ENCODE measurements around the gene CELA2B. TPM values are rescaled to one million over a fixed set of nuclear protein-coding genes. Genes with fewer than 3 reads are reported as not detected.
"Not testable (repeated sequence)": the region's sequence is repeated elsewhere in the genome, so short reads cannot be mapped to it uniquely, and the experiment has no call there.

CELA2B gene
- total RNA-seq, 3 donors from 2014 or later (not counting 1 experiment from before 2014, with no cell fraction given): not detected

DNA sequence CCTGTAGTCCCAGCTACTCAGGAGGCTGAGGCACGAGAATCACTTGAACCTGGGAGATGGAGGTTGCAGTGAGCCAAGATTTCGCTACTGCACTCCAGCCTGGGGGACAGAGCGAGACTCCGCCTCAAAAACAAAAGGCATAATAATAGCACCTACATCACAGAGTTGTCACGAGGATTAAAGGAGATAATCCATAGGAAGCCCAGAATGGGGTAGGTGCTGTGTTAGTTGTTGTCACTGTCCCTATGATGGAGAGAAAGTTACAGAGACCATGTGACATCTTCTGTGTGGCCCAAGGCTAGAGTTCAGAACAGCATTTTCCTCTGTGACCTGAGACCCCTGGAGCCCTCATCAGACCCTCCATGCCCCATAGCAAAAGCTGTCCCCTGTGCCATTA lies 12.0 kb upstream of the CELA2B start:
- not testable (repeated sequence) for ATAC-seq

DNA sequence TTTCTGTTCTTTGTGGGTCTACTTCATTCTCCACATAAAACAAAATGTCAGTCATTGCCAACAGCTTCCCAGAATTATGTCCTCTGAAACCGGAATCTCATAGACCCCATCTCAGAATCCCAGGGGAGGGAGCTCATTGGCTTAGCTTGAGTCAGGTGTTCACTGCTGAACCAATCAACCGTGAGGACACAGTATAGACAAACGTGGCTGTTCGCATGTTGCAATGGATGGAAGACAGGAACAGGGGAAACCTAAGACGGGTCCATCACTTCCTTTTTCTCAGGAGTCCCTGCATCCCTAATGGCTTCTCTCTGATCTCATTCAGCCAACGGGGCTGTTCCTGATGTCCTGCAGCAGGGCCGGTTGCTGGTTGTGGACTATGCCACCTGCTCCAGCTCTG lies 10.2 kb upstream of the CELA2B start:
- Mint-ChIP-seq H3K36me3 (no peaks in the 10 kb centered on the region), H3K4me1 (no peaks in the 10 kb centered on the region), H3K27ac (no peak overlapping the region), H3K4me3 (no peak overlapping the region), H3K9me3 (no peaks in the 10 kb centered on the region), H3K27me3 (ENCODE audit: low read depth in 2 of 2) (no peaks in the 10 kb centered on the region)
- Histone ChIP-seq H3K4me3 (ENCODE audit: low read length) (no peak overlapping the region), H3K9me3 (ENCODE audit: control insufficient read depth, insufficient read depth, low read length) (no peaks in the 10 kb centered on the region), H3K27me3 (ENCODE audit: control insufficient read depth, insufficient read depth, low read length) (no peaks in the 10 kb centered on the region), H3K4me1 (ENCODE audit: control insufficient read depth, insufficient read depth, low read length) (no peaks in the 10 kb centered on the region), H3K36me3 (ENCODE audit: control insufficient read depth, insufficient read depth, low read length) (no peaks in the 10 kb centered on the region), H3K27ac (ENCODE audit: low read length) (no peak overlapping the region)
- ATAC-seq (no peak), DNase-seq (no peak)
- intact Hi-C loops (cut with micrococcal nuclease): no loop called here
- 82% methylated on average over 7 of the region's 7 CpGs for WGBS (ENCODE audit: insufficient coverage)
- TF ChIP-seq, protein P1, sequence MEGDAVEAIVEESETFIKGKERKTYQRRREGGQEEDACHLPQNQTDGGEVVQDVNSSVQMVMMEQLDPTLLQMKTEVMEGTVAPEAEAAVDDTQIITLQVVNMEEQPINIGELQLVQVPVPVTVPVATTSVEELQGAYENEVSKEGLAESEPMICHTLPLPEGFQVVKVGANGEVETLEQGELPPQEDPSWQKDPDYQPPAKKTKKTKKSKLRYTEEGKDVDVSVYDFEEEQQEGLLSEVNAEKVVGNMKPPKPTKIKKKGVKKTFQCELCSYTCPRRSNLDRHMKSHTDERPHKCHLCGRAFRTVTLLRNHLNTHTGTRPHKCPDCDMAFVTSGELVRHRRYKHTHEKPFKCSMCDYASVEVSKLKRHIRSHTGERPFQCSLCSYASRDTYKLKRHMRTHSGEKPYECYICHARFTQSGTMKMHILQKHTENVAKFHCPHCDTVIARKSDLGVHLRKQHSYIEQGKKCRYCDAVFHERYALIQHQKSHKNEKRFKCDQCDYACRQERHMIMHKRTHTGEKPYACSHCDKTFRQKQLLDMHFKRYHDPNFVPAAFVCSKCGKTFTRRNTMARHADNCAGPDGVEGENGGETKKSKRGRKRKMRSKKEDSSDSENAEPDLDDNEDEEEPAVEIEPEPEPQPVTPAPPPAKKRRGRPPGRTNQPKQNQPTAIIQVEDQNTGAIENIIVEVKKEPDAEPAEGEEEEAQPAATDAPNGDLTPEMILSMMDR (IDR thresholded peaks at IDR 0.05): no peak

More for the DNA sequence above, 12.0 kb upstream of the CELA2B start:
- H3K9me3 Mint-ChIP-seq; DNase-seq; H3K27me3 Mint-ChIP-seq (ENCODE audit: low read depth in 2 of 2); H3K4me1 ChIP-seq (ENCODE audit: control insufficient read depth, insufficient read depth, low read length); H3K9me3 ChIP-seq (ENCODE audit: control insufficient read depth, insufficient read depth, low read length); H3K27me3 ChIP-seq (ENCODE audit: control insufficient read depth, insufficient read depth, low read length); H3K36me3 Mint-ChIP-seq; intact Hi-C loops (cut with micrococcal nuclease); H3K4me3 ChIP-seq (ENCODE audit: low read length); H3K36me3 ChIP-seq (ENCODE audit: control insufficient read depth, insufficient read depth, low read length); H3K27ac ChIP-seq (ENCODE audit: low read length); H3K27ac Mint-ChIP-seq; H3K4me1 Mint-ChIP-seq; H3K4me3 Mint-ChIP-seq: not testable (repeated sequence)
- 94% methylated on average over 2 of the region's 5 CpGs for WGBS (ENCODE audit: insufficient coverage)

DNA sequence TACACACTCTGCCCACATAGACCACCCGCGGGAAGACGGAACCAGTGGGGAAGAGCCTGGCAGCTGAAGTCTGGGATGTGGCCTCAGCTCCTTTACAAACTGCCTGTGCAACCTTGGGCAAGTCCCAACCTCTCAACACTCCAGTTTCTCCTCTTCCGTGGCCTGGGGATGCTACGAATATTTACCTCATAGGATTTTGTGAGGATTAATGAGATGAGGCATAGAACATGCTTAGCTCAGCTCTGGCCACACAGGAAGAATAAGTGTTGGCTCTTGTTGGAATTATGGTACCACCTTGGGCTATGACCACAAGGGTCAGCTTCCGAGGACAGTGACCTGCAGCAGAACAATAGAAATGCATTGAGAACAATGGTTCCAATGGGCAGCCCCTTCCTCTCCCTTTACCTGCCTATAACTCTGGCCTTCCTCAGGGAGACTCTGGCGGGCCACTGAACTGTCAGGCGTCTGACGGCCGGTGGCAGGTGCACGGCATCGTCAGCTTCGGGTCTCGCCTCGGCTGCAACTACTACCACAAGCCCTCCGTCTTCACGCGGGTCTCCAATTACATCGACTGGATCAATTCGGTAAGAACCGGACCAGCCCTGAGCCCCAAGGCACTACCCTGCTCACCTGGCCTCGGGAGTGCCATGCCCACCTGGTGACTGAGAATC lies 8.8 kb upstream of the CELA2B start:
- H3K4me3 ChIP-seq (ENCODE audit: low read length); H3K9me3 Mint-ChIP-seq; ATAC-seq; H3K4me1 Mint-ChIP-seq; H3K27ac ChIP-seq (ENCODE audit: low read length); H3K4me1 ChIP-seq (ENCODE audit: control insufficient read depth, insufficient read depth, low read length); intact Hi-C loops (cut with micrococcal nuclease); H3K36me3 Mint-ChIP-seq; H3K27me3 ChIP-seq (ENCODE audit: control insufficient read depth, insufficient read depth, low read length); H3K4me3 Mint-ChIP-seq; H3K27ac Mint-ChIP-seq; H3K9me3 ChIP-seq (ENCODE audit: control insufficient read depth, insufficient read depth, low read length); H3K27me3 Mint-ChIP-seq (ENCODE audit: low read depth in 2 of 2); H3K36me3 ChIP-seq (ENCODE audit: control insufficient read depth, insufficient read depth, low read length); DNase-seq: not testable (repeated sequence)
- WGBS (ENCODE audit: insufficient coverage): 96% methylated on average over 18 of the region's 22 CpGs

DNA sequence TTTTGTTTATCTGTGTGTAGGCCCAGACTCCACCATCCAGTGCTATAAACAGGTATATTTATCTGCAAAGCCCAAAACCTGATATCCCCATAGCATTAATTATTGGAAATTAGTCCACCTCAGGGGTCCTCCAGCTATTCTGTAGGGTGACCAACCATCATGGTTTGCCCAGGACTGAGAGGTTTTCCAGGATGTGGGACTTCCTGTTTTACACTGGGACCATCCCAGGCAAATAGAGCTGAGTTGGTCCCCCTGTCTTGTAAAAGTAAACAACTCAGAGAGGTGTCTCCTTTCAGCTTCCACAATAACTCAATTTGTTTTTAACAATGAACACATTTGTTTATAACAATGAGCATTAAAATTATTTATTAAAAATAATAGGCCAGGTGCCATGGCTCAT lies 7.8 kb upstream of the CELA2B start:
- DNase-seq (no peak), ATAC-seq (no peak)
- TF ChIP-seq, protein P1 (IDR thresholded peaks at IDR 0.05): no peak
- Mint-ChIP-seq H3K27me3 (ENCODE audit: low read depth in 2 of 2) (no peaks in the 10 kb centered on the region), H3K4me1 (no peaks in the 10 kb centered on the region), H3K36me3 (no peaks in the 10 kb centered on the region), H3K9me3 (no peaks in the 10 kb centered on the region), H3K4me3 (no peak overlapping the region), H3K27ac (no peak overlapping the region)
- Histone ChIP-seq H3K27me3 (ENCODE audit: control insufficient read depth, insufficient read depth, low read length) (no peaks in the 10 kb centered on the region), H3K4me3 (ENCODE audit: low read length) (no peak overlapping the region), H3K9me3 (ENCODE audit: control insufficient read depth, insufficient read depth, low read length) (no peaks in the 10 kb centered on the region), H3K4me1 (ENCODE audit: control insufficient read depth, insufficient read depth, low read length) (no peaks in the 10 kb centered on the region), H3K27ac (ENCODE audit: low read length) (no peak overlapping the region), H3K36me3 (ENCODE audit: control insufficient read depth, insufficient read depth, low read length) (no peaks in the 10 kb centered on the region)
- intact Hi-C loops (cut with micrococcal nuclease): no loop called here

All from natural killer cell (primary cell).